ENCODE measurements around the gene IDH1.

- TF ChIP-seq POLR2A (IDR thresholded peaks at IDR 0.05) (no peak), CTCF (IDR thresholded peaks at IDR 0.05) (no peak), POLR2AphosphoS5 (IDR thresholded peaks at IDR 0.05) (no peak)
Observed at GRCh38 chr2:208280933-208281332, 26.1 kb upstream of the IDH1 start.

Measured in prostate gland (tissue), 2 donors.